Neural cell (in vitro differentiated cells): ENCODE results near the gene ZNF428. TPM values are rescaled to one million over a fixed set of nuclear protein-coding genes. Genes with fewer than 3 reads are reported as not detected.

Experiments used
- H2AFZ ChIP-seq: fragments of 200-600, 300-800 bp; sonication (generic), shearing (Covaris generic); 2 replicates; pipeline ENCODE4 v1.6.0; 2014; ENCODE audit warnings: low read depth, mild to moderate bottlenecking, antibody characterized with exemption, low read length, moderate library complexity
- H3F3A ChIP-seq: fragments of 200-600 bp; shearing (Covaris generic); 2 replicates; pipeline ENCODE4 v1.6.1; 2016; ENCODE audit warnings: mild to moderate bottlenecking, moderate library complexity, mixed read lengths, antibody characterized with exemption, low read length; ENCODE audit not compliant: insufficient read depth, poor library complexity, severe bottlenecking
- H3K27ac ChIP-seq: fragments of 200-600, 300-800 bp; sonication (generic), shearing (Covaris generic); 2 replicates; pipeline ENCODE4 v1.5.1; 2014; ENCODE audit warnings: mild to moderate bottlenecking, low read length, moderate library complexity
- H3K27me3 ChIP-seq: fragments of 300-800, 200-600 bp; sonication (generic), shearing (Covaris generic); 2 replicates; pipeline ENCODE4 v1.6.0; 2014; ENCODE audit warnings: mild to moderate bottlenecking, low read depth, low read length, moderate library complexity; ENCODE audit not compliant: insufficient read depth
- H3K36me3 ChIP-seq: fragments of 300-800, 200-600 bp; sonication (generic), shearing (Covaris generic); 2 replicates; pipeline ENCODE4 v1.5.1; 2014; ENCODE audit warnings: mild to moderate bottlenecking, antibody characterized with exemption, low read length, moderate library complexity; ENCODE audit not compliant: insufficient read depth
- H3K4me2 ChIP-seq: fragments of 300-800, 200-600 bp; sonication (generic), shearing (Covaris generic); 2 replicates; pipeline ENCODE4 v1.6.0; 2014; ENCODE audit warnings: mild to moderate bottlenecking, low read length
- H3K4me3 ChIP-seq: fragments of 300-800, 200-600 bp; sonication (generic), shearing (Covaris generic); 2 replicates; pipeline ENCODE4 v1.5.1; 2014; ENCODE audit warnings: mild to moderate bottlenecking, low read length, moderate library complexity
- H3K79me2 ChIP-seq: fragments of 200-600 bp; shearing (Covaris generic); replicated peaks from 2 replicates; pipeline ENCODE4 v1.6.0; 2014; ENCODE audit warnings: mild to moderate bottlenecking, low read length, moderate library complexity; ENCODE audit not compliant: insufficient read depth
- H3K9ac ChIP-seq: fragments of 300-800, 200-600 bp; sonication (generic), shearing (Covaris generic); 2 replicates; pipeline ENCODE4 v1.6.1; 2016; ENCODE audit warnings: mild to moderate bottlenecking, low read length, mixed read lengths
- H3K9me2 ChIP-seq: fragments of 200-600 bp; shearing (Covaris generic); 2 replicates; pipeline ENCODE4 v1.6.1; 2016; ENCODE audit warnings: mild to moderate bottlenecking, low read length, mixed read lengths; ENCODE audit not compliant: insufficient read depth
- H3K9me3 ChIP-seq: fragments of 200-600, 300-800 bp; sonication (generic), shearing (Covaris generic); 2 replicates; pipeline ENCODE4 v1.6.1; 2016; ENCODE audit warnings: mild to moderate bottlenecking, mixed run types, low read length, moderate library complexity, mixed read lengths
- H4K20me1 ChIP-seq: fragments of 200-600 bp; shearing (Covaris generic); 2 replicates; pipeline ENCODE4 v1.6.1; 2016; ENCODE audit warnings: mild to moderate bottlenecking, mixed run types; ENCODE audit not compliant: insufficient read depth
- EP300 ChIP-seq: fragments of 450-650 bp; conservative IDR thresholded peaks from 2 replicates; pipeline ENCODE4 v1.6.1; 2014; ENCODE audit warnings: antibody characterized with exemption, mild to moderate bottlenecking, moderate library complexity; ENCODE audit not compliant: poor library complexity, severe bottlenecking
- EZH2 ChIP-seq: fragments of 200-600, 300-800 bp; shearing (Covaris generic), sonication (generic); IDR thresholded peaks from 2 replicates; pipeline ENCODE4 v1.6.1; 2014; ENCODE audit warnings: antibody characterized with exemption, low read length, borderline replicate concordance, mild to moderate bottlenecking; ENCODE audit not compliant: insufficient read depth, poor library complexity, severe bottlenecking
- MXI1 ChIP-seq: fragments of 450-650 bp; conservative IDR thresholded peaks from 2 replicates; pipeline ENCODE4 v1.6.1; 2014; ENCODE audit warnings: antibody characterized with exemption, mild to moderate bottlenecking; ENCODE audit not compliant: poor library complexity, severe bottlenecking
- POLR2AphosphoS5 ChIP-seq: IDR thresholded peaks from 2 replicates; pipeline ENCODE4 v1.6.1; 2012
- RAD21 ChIP-seq: fragments of 450-650 bp; conservative IDR thresholded peaks from 2 replicates; pipeline ENCODE4 v1.6.1; 2014; ENCODE audit warnings: antibody characterized with exemption, mild to moderate bottlenecking, moderate library complexity
- SMC3 ChIP-seq: fragments of 450-650 bp; conservative IDR thresholded peaks from 2 replicates; pipeline ENCODE4 v1.6.1; 2014; ENCODE audit warnings: antibody characterized with exemption, mild to moderate bottlenecking, moderate library complexity; ENCODE audit not compliant: poor library complexity
- TAF1 ChIP-seq: IDR thresholded peaks from 2 replicates; pipeline ENCODE4 v1.6.1; 2012; ENCODE audit warnings: low read depth
- polyA plus RNA-seq: library from polyadenylated mRNA; depleted of rRNA; stranded (reverse); fragments of >200 nt; gene quantifications from 2 replicates; pipeline ENCODE4 v1.2.3, GENCODE V29; 2014
- TF ChIP-seq, protein P1 (sequence below): IDR thresholded peaks from 2 replicates; pipeline ENCODE4 v1.6.1; 2012; ENCODE audit warnings: borderline replicate concordance
- TF ChIP-seq, protein P2 (sequence below): fragments of 450-650 bp; IDR thresholded peaks from 2 replicates; pipeline ENCODE4 v1.5.1; 2014; ENCODE audit warnings: antibody characterized with exemption, mild to moderate bottlenecking, moderate library complexity; ENCODE audit not compliant: poor library complexity, severe bottlenecking

ZNF428 gene
- polyA plus RNA-seq, 1 donor from 2014 or later = 1,008 TPM

DNA sequence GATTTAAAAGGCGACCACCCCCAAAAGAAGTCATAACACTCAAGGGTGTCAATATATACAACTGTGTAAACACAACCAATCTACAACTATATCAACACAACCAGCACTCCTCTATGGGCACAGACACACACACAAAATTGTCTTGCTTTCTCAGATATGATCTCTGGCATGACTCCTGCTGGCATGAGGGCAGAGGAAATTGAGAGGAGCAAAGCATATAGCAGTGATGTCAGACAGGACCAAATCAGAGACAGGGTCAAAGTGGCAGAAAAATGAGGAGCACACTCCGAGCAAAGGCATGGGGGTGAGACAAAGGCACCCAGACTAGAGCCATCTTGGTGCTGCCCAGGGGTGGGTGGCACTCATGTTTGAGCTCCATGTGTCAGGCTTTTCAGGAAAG lies 33.1 kb downstream of the ZNF428 start:
- H3K36me3 ChIP-seq = peaks cover 7% of the 10 kb centered on the region
- no peaks in the 10 kb centered on the region for H4K20me1 ChIP-seq
- TF ChIP-seq EP300 (no peak), MXI1 (no peak), EZH2 (no peak), TAF1 (no peak), RAD21 (no peak), POLR2AphosphoS5 (no peak), SMC3 (no peak)
- TF ChIP-seq, protein P1, sequence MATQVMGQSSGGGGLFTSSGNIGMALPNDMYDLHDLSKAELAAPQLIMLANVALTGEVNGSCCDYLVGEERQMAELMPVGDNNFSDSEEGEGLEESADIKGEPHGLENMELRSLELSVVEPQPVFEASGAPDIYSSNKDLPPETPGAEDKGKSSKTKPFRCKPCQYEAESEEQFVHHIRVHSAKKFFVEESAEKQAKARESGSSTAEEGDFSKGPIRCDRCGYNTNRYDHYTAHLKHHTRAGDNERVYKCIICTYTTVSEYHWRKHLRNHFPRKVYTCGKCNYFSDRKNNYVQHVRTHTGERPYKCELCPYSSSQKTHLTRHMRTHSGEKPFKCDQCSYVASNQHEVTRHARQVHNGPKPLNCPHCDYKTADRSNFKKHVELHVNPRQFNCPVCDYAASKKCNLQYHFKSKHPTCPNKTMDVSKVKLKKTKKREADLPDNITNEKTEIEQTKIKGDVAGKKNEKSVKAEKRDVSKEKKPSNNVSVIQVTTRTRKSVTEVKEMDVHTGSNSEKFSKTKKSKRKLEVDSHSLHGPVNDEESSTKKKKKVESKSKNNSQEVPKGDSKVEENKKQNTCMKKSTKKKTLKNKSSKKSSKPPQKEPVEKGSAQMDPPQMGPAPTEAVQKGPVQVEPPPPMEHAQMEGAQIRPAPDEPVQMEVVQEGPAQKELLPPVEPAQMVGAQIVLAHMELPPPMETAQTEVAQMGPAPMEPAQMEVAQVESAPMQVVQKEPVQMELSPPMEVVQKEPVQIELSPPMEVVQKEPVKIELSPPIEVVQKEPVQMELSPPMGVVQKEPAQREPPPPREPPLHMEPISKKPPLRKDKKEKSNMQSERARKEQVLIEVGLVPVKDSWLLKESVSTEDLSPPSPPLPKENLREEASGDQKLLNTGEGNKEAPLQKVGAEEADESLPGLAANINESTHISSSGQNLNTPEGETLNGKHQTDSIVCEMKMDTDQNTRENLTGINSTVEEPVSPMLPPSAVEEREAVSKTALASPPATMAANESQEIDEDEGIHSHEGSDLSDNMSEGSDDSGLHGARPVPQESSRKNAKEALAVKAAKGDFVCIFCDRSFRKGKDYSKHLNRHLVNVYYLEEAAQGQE = no peak
- TF ChIP-seq, protein P2, sequence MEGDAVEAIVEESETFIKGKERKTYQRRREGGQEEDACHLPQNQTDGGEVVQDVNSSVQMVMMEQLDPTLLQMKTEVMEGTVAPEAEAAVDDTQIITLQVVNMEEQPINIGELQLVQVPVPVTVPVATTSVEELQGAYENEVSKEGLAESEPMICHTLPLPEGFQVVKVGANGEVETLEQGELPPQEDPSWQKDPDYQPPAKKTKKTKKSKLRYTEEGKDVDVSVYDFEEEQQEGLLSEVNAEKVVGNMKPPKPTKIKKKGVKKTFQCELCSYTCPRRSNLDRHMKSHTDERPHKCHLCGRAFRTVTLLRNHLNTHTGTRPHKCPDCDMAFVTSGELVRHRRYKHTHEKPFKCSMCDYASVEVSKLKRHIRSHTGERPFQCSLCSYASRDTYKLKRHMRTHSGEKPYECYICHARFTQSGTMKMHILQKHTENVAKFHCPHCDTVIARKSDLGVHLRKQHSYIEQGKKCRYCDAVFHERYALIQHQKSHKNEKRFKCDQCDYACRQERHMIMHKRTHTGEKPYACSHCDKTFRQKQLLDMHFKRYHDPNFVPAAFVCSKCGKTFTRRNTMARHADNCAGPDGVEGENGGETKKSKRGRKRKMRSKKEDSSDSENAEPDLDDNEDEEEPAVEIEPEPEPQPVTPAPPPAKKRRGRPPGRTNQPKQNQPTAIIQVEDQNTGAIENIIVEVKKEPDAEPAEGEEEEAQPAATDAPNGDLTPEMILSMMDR = no peak
- no peaks in the 10 kb centered on the region for H3K9me3 ChIP-seq
- no peaks in the 10 kb centered on the region for H3K9me2 ChIP-seq
- no peaks in the 10 kb centered on the region for H3K79me2 ChIP-seq
- no peak overlapping the region for H2AFZ ChIP-seq
- H3K27ac ChIP-seq = no peak overlapping the region
- no peaks in the 10 kb centered on the region for H3F3A ChIP-seq
- H3K27me3 ChIP-seq = no peaks in the 10 kb centered on the region
- no peak overlapping the region for H3K4me2 ChIP-seq
- no peak overlapping the region for H3K4me3 ChIP-seq
- H3K9ac ChIP-seq = no peak overlapping the region

DNA sequence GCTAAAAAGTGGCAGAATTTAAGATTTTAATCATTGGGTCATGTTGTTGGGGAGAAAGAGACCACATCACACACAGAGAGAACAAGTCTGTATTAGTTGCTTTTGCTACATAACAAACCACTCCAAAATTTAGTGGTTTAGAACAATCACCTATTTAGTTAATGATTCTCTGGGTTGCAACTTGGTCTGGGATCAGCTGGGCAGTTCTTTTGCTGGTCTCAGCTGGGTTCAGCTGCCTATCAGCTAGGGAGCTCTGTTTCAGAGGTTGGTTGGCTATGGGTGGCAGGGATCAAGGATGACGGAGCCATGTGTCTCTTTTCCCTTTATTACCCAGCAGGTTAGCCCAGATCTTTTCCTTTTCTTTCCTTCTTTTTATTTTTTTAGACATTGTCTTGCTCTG lies 34.9 kb downstream of the ZNF428 start:
- no peak overlapping the region for H3K9ac ChIP-seq
- TF ChIP-seq EP300 = no peak
- no peak for TF ChIP-seq EZH2
- no peak for TF ChIP-seq MXI1
- no peak for TF ChIP-seq TAF1
- no peak for TF ChIP-seq POLR2AphosphoS5
- TF ChIP-seq, protein P1 = no peak
- H3K4me3 ChIP-seq = no peak overlapping the region
- H3K9me2 ChIP-seq = no peaks in the 10 kb centered on the region
- H2AFZ ChIP-seq = no peak overlapping the region
- H3K27me3 ChIP-seq = no peaks in the 10 kb centered on the region
- no peaks in the 10 kb centered on the region for H3F3A ChIP-seq
- H3K4me2 ChIP-seq = no peak overlapping the region
- H3K27ac ChIP-seq = no peak overlapping the region
- peaks cover 7% of the 10 kb centered on the region for H3K36me3 ChIP-seq
- H4K20me1 ChIP-seq = no peaks in the 10 kb centered on the region
- H3K9me3 ChIP-seq = no peaks in the 10 kb centered on the region
- H3K79me2 ChIP-seq = no peaks in the 10 kb centered on the region
